Measurements from ENCODE around the gene ILDR1.
"Not testable (repeated sequence)": the region's sequence is repeated elsewhere in the genome, so short reads cannot be mapped to it uniquely, and the experiment has no call there.

Gene ILDR1

GRCh38 chr3:122060040-122060698 lies 38.1 kb upstream of the ILDR1 start:
- Histone ChIP-seq H3K4me3 (no peak overlapping the region), H3K27ac (no peak overlapping the region)
- no peak for TF ChIP-seq CTCF (IDR thresholded peaks at IDR 0.05)
- DNase-seq (ENCODE audit: low spot score): no peak

GRCh38 chr3:122058294-122058693 lies 36.2 kb upstream of the ILDR1 start:
- Histone ChIP-seq H3K4me3 (no peak overlapping the region), H3K27ac (no peak overlapping the region)
- DNase-seq (ENCODE audit: low spot score): no peak
- no peak for TF ChIP-seq CTCF (IDR thresholded peaks at IDR 0.05)

GRCh38 chr3:122057671-122058070 lies 35.6 kb upstream of the ILDR1 start:
- H3K27ac ChIP-seq: no peak overlapping the region
- no peak for TF ChIP-seq CTCF (IDR thresholded peaks at IDR 0.05)
- no peak for DNase-seq (ENCODE audit: low spot score)
- H3K4me3 ChIP-seq: no peak overlapping the region

GRCh38 chr3:122055215-122055614 lies 33.2 kb upstream of the ILDR1 start, which contains the start of gene CD86:
Gene CD86, plus strand, starts transcription at chr3:122055362. Its CDS starts 128 bp downstream, at chr3:122055490.
- H3K4me3 ChIP-seq: peak within 1 kb of the TSS; percentile 40
- no peak for TF ChIP-seq CTCF (IDR thresholded peaks at IDR 0.05)
- peak within 1 kb of the TSS in 1 of 2 donors; percentile 41 for H3K27ac ChIP-seq
- DNase-seq (ENCODE audit: low spot score): no peak

- TF ChIP-seq CTCF (IDR thresholded peaks at IDR 0.05): no peak
- H3K27ac ChIP-seq: no peak overlapping the region
- no peak for DNase-seq (ENCODE audit: low spot score)
- H3K4me3 ChIP-seq: no peak overlapping the region
These were observed 30.9 kb upstream of the ILDR1 start for GRCh38 chr3:122052968-122053367.

GRCh38 chr3:122047773-122048172 lies 25.7 kb upstream of the ILDR1 start:
- DNase-seq (ENCODE audit: low spot score); H3K4me3 ChIP-seq; H3K27ac ChIP-seq: not testable (repeated sequence)

GRCh38 chr3:122047296-122047695 lies 25.2 kb upstream of the ILDR1 start:
- not testable (repeated sequence) for H3K27ac ChIP-seq; DNase-seq (ENCODE audit: low spot score)

GRCh38 chr3:122033023-122033422 lies 11.0 kb upstream of the ILDR1 start:
- Histone ChIP-seq H3K4me3 (no peak overlapping the region), H3K27ac (no peak overlapping the region)
- no peak for TF ChIP-seq CTCF (IDR thresholded peaks at IDR 0.05)
- no peak for DNase-seq (ENCODE audit: low spot score)

More at GRCh38 chr3:122047296-122047695, 25.2 kb upstream of the ILDR1 start:
- not testable (repeated sequence) for H3K4me3 ChIP-seq
